GM18520 (cell line): ENCODE data around the gene JAK3.
"Not testable (repeated sequence)": the region's sequence is repeated elsewhere in the genome, so short reads cannot be mapped to it uniquely, and the experiment has no call there.

ENCODE experiments used
- ATAC-seq: cut with Tn5 transposase; IDR thresholded peaks from one replicate; pipeline ENCODE4 v1.9.1; 2021; ENCODE audit not compliant: unreplicated experiment

JAK3 gene

GRCh38 chr19:17807731-17808316 lies 40.0 kb downstream of the JAK3 start:
- ATAC-seq = no peak

GRCh38 chr19:17806945-17807344 lies 40.8 kb downstream of the JAK3 start:
- ATAC-seq = no peak

GRCh38 chr19:17805427-17805826 lies 42.4 kb downstream of the JAK3 start:
- ATAC-seq = no peak

- no peak for ATAC-seq
Observed at GRCh38 chr19:17803264-17803896, 44.4 kb downstream of the JAK3 start.

- ATAC-seq = no peak
Observed at GRCh38 chr19:17802137-17802858, 45.5 kb downstream of the JAK3 start.

- ATAC-seq = not testable (repeated sequence)
Observed at GRCh38 chr19:17798599-17798998, 49.2 kb downstream of the JAK3 start.

GRCh38 chr19:17797424-17798201 lies 50.2 kb downstream of the JAK3 start:
- ATAC-seq = no peak

- no peak for ATAC-seq
Observed at GRCh38 chr19:17796838-17797423, 50.9 kb downstream of the JAK3 start.

- no peak for ATAC-seq
Observed at GRCh38 chr19:17796013-17796837, 51.6 kb downstream of the JAK3 start.

- ATAC-seq = no peak
Observed at GRCh38 chr19:17795495-17795856, 52.3 kb downstream of the JAK3 start.

GRCh38 chr19:17794731-17795494 lies 52.9 kb downstream of the JAK3 start, which contains the start of gene B3GNT3:
TSS of gene B3GNT3 (plus strand) at chr19:17795138. CDS start at chr19:17807808, 12,670 bp downstream.
- no peak for ATAC-seq

- no peak for ATAC-seq
Observed at GRCh38 chr19:17794412-17794730, 53.4 kb downstream of the JAK3 start.

- no peak for ATAC-seq
Observed at GRCh38 chr19:17790059-17790780, 57.6 kb downstream of the JAK3 start.

GRCh38 chr19:17788632-17789031 lies 59.1 kb downstream of the JAK3 start:
- ATAC-seq = no peak

- no peak for ATAC-seq
Observed at GRCh38 chr19:17787274-17787913, 60.4 kb downstream of the JAK3 start.

GRCh38 chr19:17784201-17785008 lies 63.4 kb downstream of the JAK3 start:
- ATAC-seq = no peak

GRCh38 chr19:17783721-17784120 lies 64.1 kb downstream of the JAK3 start:
- ATAC-seq = not testable (repeated sequence)

- no peak for ATAC-seq
Observed at GRCh38 chr19:17780781-17781180, 67.0 kb downstream of the JAK3 start.
